IMR-90 (cell line): ENCODE data around the gene ANTXR2. TPM values are rescaled to one million over a fixed set of nuclear protein-coding genes. Genes with fewer than 3 reads are reported as not detected.

ENCODE experiments used
- ATAC-seq: fragments of 200-7000 bp; cut with Tn5 transposase; 2 replicates; pipeline ENCODE4 v1.9.1; 2020; ENCODE audit warnings: low read depth, mild to moderate bottlenecking, moderate library complexity
- BruUV-seq: library from RNA; stranded (reverse); fragments of 400-500 nt; replicated peaks from 2 replicates; lab custom pipeline; 2021; lab: Mats Ljungman, UMichigan
- CTCF ChIA-PET: fragments of 300-600 bp; formaldehyde crosslinking; extraction: SDS; loops from one replicate; lab custom pipeline; 2021; ENCODE audit warnings: antibody characterized with exemption; lab: Yijun Ruan, JAX
- POLR2A ChIA-PET: fragments of 300-600 bp; sonication (Branson Sonifier 250); formaldehyde crosslinking; loops from one replicate; lab custom pipeline; 2022; ENCODE audit warnings: antibody characterized with exemption; ENCODE audit not compliant: unreplicated experiment; lab: Charles Lee
- DNase-seq: peaks from one replicate; pipeline ENCODE4 v3.0.0; 2013
- H2AFZ ChIP-seq: replicated peaks from 2 replicates; pipeline ENCODE3; 2013; ENCODE audit warnings: low read length, mild to moderate bottlenecking; ENCODE audit not compliant: poor library complexity
- H2AK5ac ChIP-seq: 2 replicates; pipeline ENCODE4 v1.6.1; 2013; ENCODE audit warnings: low read depth, low read length, inconsistent platforms
- H2AK9ac ChIP-seq: replicated peaks from 2 replicates; pipeline ENCODE3; 2013; ENCODE audit warnings: mild to moderate bottlenecking, low read depth, low read length, moderate library complexity; ENCODE audit not compliant: poor library complexity
- H2BK120ac ChIP-seq: 2 replicates; pipeline ENCODE4 v1.6.1; 2013; ENCODE audit warnings: low read depth, low read length, inconsistent platforms
- H2BK15ac ChIP-seq: 3 replicates; pipeline ENCODE4 v1.6.1; 2013; ENCODE audit warnings: low read depth, low read length, inconsistent platforms
- H2BK20ac ChIP-seq: 2 replicates; pipeline ENCODE4 v1.6.1; 2013; ENCODE audit warnings: low read depth, mild to moderate bottlenecking, inconsistent platforms, low read length, moderate library complexity
- H2BK5ac ChIP-seq: 2 replicates; pipeline ENCODE4 v1.6.1; 2013; ENCODE audit warnings: mild to moderate bottlenecking, low read depth, low read length, inconsistent platforms; ENCODE audit not compliant: poor library complexity, severe bottlenecking
- H3K14ac ChIP-seq: replicated peaks from 2 replicates; pipeline ENCODE4 v1.6.1; 2013; ENCODE audit warnings: low read depth, low read length, inconsistent platforms
- H3K18ac ChIP-seq: 2 replicates; pipeline ENCODE4 v1.6.1; 2013; ENCODE audit warnings: low read depth, low read length, control low read depth
- H3K23ac ChIP-seq: 2 replicates; pipeline ENCODE4 v1.6.1; 2013; ENCODE audit warnings: low read depth, low read length, inconsistent platforms
- H3K27ac ChIP-seq: 2 replicates; pipeline ENCODE4 v1.5.1; 2013; ENCODE audit warnings: mild to moderate bottlenecking, control low read depth, low read length; ENCODE audit not compliant: insufficient read depth
- H3K27me3 ChIP-seq: 2 replicates; pipeline ENCODE4 v1.6.1; 2013; ENCODE audit warnings: low read length; ENCODE audit not compliant: control insufficient read depth, insufficient read depth
- H3K36me3 ChIP-seq: 2 replicates; pipeline ENCODE4 v1.6.1; 2013; ENCODE audit warnings: low read length, mixed read lengths; ENCODE audit not compliant: control insufficient read depth, insufficient read depth
- H3K4ac ChIP-seq: 2 replicates; pipeline ENCODE4 v1.6.1; 2013; ENCODE audit warnings: low read depth, low read length, inconsistent platforms
- H3K4me1 ChIP-seq: 2 replicates; pipeline ENCODE4 v1.6.1; 2013; ENCODE audit warnings: low read length, mixed read lengths; ENCODE audit not compliant: control insufficient read depth, insufficient read depth
- H3K4me2 ChIP-seq: 2 replicates; pipeline ENCODE4 v1.6.1; 2013; ENCODE audit warnings: low read depth, mild to moderate bottlenecking, control low read depth, low read length, moderate library complexity
- H3K4me3 ChIP-seq: 2 replicates; pipeline ENCODE4 v1.5.1; 2013; ENCODE audit warnings: low read depth, mild to moderate bottlenecking, control low read depth, low read length, moderate library complexity; ENCODE audit not compliant: insufficient read depth
- H3K56ac ChIP-seq: 2 replicates; pipeline ENCODE4 v1.6.1; 2013; ENCODE audit warnings: low read length, inconsistent platforms; ENCODE audit not compliant: insufficient read depth; ENCODE audit errors: extremely low read depth
- H3K79me1 ChIP-seq, 2 experiments: 2 replicates each; pipeline ENCODE4 v1.6.1; 2013; ENCODE audit warnings: low read length in 2 of 2, inconsistent platforms in 1 of 2, low read depth in 1 of 2
- H3K9ac ChIP-seq: 2 replicates; pipeline ENCODE4 v1.6.1; 2013; ENCODE audit warnings: low read depth, low read length, control low read depth
- H3K9me1 ChIP-seq: 2 replicates; pipeline ENCODE4 v1.6.1; 2013; ENCODE audit warnings: low read length, inconsistent platforms; ENCODE audit not compliant: insufficient read depth
- H3K9me3 ChIP-seq: 2 replicates; pipeline ENCODE4 v1.6.1; 2013; ENCODE audit warnings: low read length; ENCODE audit not compliant: control insufficient read depth, insufficient read depth
- H4K20me1 ChIP-seq: 2 replicates; pipeline ENCODE4 v1.6.1; 2013; ENCODE audit warnings: low read length, inconsistent platforms; ENCODE audit not compliant: insufficient read depth
- H4K5ac ChIP-seq: 2 replicates; pipeline ENCODE4 v1.6.1; 2013; ENCODE audit warnings: mild to moderate bottlenecking, low read depth, low read length, control low read depth
- H4K8ac ChIP-seq, 2 experiments: 2 replicates each; pipeline ENCODE4 v1.6.1; 2013; ENCODE audit warnings: low read depth in 2 of 2, low read length in 2 of 2, control low read depth in 1 of 2, inconsistent platforms in 1 of 2
- H4K91ac ChIP-seq: 2 replicates; pipeline ENCODE4 v1.6.1; 2013; ENCODE audit warnings: low read depth, low read length, inconsistent platforms; ENCODE audit not compliant: insufficient read depth
- CHD1 ChIP-seq: IDR thresholded peaks from 2 replicates; pipeline ENCODE4 v1.6.1; 2012; ENCODE audit warnings: low read depth, low read length, improper control_type of control experiment
- MAFK ChIP-seq: IDR thresholded peaks from 2 replicates; pipeline ENCODE4 v1.6.1; 2012; ENCODE audit warnings: low read depth, low read length, improper control_type of control experiment
- RFX5 ChIP-seq: IDR thresholded peaks from 2 replicates; pipeline ENCODE4 v1.8.0; 2012; ENCODE audit warnings: low read depth, mild to moderate bottlenecking, low read length, moderate library complexity
- WGBS, 2 experiments: methylation state at CpG; one replicate each; pipeline versions ENCODE4 v1.1.5 to v1.1.7; 2013; ENCODE audit warnings: missing lambda C conversion rate in 2 of 2; ENCODE audit not compliant: insufficient read length in 1 of 2; ENCODE audit errors: extremely low coverage in 2 of 2; 5-methylcytosine and 5-hydroxymethylcytosine counted together
- dilution Hi-C: fragments of 300-500 bp; cut with HindIII; formaldehyde crosslinking; loops from one replicate; pipeline ENCODE4 v1.14.3; 2018; ENCODE audit warnings: low sequenced_read_pairs; ENCODE audit not compliant: unreplicated experiment
- in situ Hi-C: fragments of 300-500 bp; cut with MboI; formaldehyde crosslinking; loops from 3 replicates; pipeline ENCODE4 v1.14.3; 2019; ENCODE audit warnings: low sequenced_read_pairs, inconsistent platforms, mixed read lengths
- intact Hi-C: fragments of 100-400 bp; cut with micrococcal nuclease; formaldehyde crosslinking; loops from 2 replicates; pipeline ENCODE4 v1.10.0; 2022
- polyA plus RNA-seq, 3 experiments: library from polyadenylated mRNA; depleted of rRNA; stranded (reverse); fragments of >200 nt; gene quantifications; 2 replicates each; pipeline ENCODE4 v1.2.3, GENCODE V29; 2012; ENCODE audit warnings: low replicate concordance in 1 of 3
- total RNA-seq: library from RNA; depleted of rRNA; stranded (reverse); fragments of >200 nt; gene quantifications from 2 replicates; pipeline ENCODE4 v1.2.3, GENCODE V29; 2012

ANTXR2 gene
- total and polyA plus RNA-seq, 2 of the 4 experiments (the other 2 are of a cell fraction) = 46.8 to 88.5 TPM

- Histone ChIP-seq H3K36me3 (peaks cover 18% of the 10 kb centered on the region), H3K18ac (no peak overlapping the region), H3K9me3 (no peaks in the 10 kb centered on the region), H3K79me1 (peaks cover 21 to 29% of the 10 kb centered on the region in 2 experiments), H3K27ac (no peak overlapping the region), H3K9ac (no peak overlapping the region), H3K4ac (no peak overlapping the region), H2BK15ac (no peak overlapping the region), H2AK5ac (no peak overlapping the region), H3K4me3 (no peak overlapping the region), H3K9me1 (peaks cover 3% of the 10 kb centered on the region; the same call in 1 of the 2 replicates), H3K4me2 (no peak overlapping the region), H2BK20ac (no peak overlapping the region), H3K14ac (no peak overlapping the region), H2AK9ac (no peak overlapping the region), H3K56ac (peak overlapping the region; percentile 4; the same call in 1 of the 2 replicates), H4K8ac (no peak overlapping the region), H3K23ac (peak overlapping the region; percentile 51; the same call in 1 of the 2 replicates), H2AFZ (no peak overlapping the region), H4K20me1 (no peaks in the 10 kb centered on the region), H3K4me1 (no peaks in the 10 kb centered on the region), H4K91ac (no peak overlapping the region), H4K5ac (no peak overlapping the region), H2BK120ac (no peak overlapping the region), H3K27me3 (no peaks in the 10 kb centered on the region), H2BK5ac (no peak overlapping the region)
- BruUV-seq = no TSS peak
- ChIA-PET POLR2A (no interaction called here), CTCF (interaction anchor here (1.7 kb wide), 1 partner anchor 10 kb away, joined by 4 read pairs; no protein-coding TSS in a partner anchor)
- no CpG with 5 or more reads among the region's 4 CpGs for WGBS, 2 experiments
- in situ Hi-C loops = no loop called here
- dilution Hi-C loops = no loop called here
- intact Hi-C loops = no loop called here
- TF ChIP-seq MAFK = no peak
- TF ChIP-seq RFX5 = no peak
- no peak for TF ChIP-seq CHD1
- ATAC-seq (no peak), DNase-seq (peak; percentile 30)
Observed at GRCh38 chr4:80026100-80026499, 46.9 kb downstream of the ANTXR2 start.
